G401.6 (cell line): Measurements from ENCODE around the gene SLC22A15.
"Not testable (repeated sequence)": the region's sequence is repeated elsewhere in the genome, so short reads cannot be mapped to it uniquely, and the experiment has no call there.

ENCODE experiments used
- FAIRE-seq: peaks from 2 replicates; lab custom pipeline; 2012; peaks lifted over from hg19 to GRCh38; lab: Jason Lieb, UNC

SLC22A15 gene

GRCh38 chr1:116033322-116033721 is 57.0 kb downstream of the SLC22A15 start:
- no peak for FAIRE-seq

- no peak for FAIRE-seq
Observed at GRCh38 chr1:116036255-116036654, 59.9 kb downstream of the SLC22A15 start.

- no peak for FAIRE-seq
Observed at GRCh38 chr1:116038679-116039078, 62.4 kb downstream of the SLC22A15 start.

- FAIRE-seq, result no peak
Observed at GRCh38 chr1:116044071-116044470, 67.8 kb downstream of the SLC22A15 start.

- FAIRE-seq, result not testable (repeated sequence)
Observed at GRCh38 chr1:116046933-116047332, 70.6 kb downstream of the SLC22A15 start.

GRCh38 chr1:116051896-116052295 is 75.6 kb downstream of the SLC22A15 start:
- not testable (repeated sequence) for FAIRE-seq

- no peak for FAIRE-seq
Observed at GRCh38 chr1:116062201-116062600, 85.9 kb downstream of the SLC22A15 start.

- FAIRE-seq, result no peak
Observed at GRCh38 chr1:116064616-116065015, 88.3 kb downstream of the SLC22A15 start.

GRCh38 chr1:116066868-116067565 is 90.7 kb downstream of the SLC22A15 start:
- no peak for FAIRE-seq

GRCh38 chr1:116067566-116067890 is 91.2 kb downstream of the SLC22A15 start:
- no peak for FAIRE-seq

- no peak for FAIRE-seq
Observed at GRCh38 chr1:116075575-116075974, 99.3 kb downstream of the SLC22A15 start.

- FAIRE-seq, result no peak
Observed at GRCh38 chr1:116075990-116076389, 99.7 kb downstream of the SLC22A15 start.

- FAIRE-seq, result no peak
Observed at GRCh38 chr1:116076831-116077230, 100.5 kb downstream of the SLC22A15 start.

- FAIRE-seq, result no peak
Observed at GRCh38 chr1:116078699-116079223, 102.4 kb downstream of the SLC22A15 start.

- no peak for FAIRE-seq
Observed at GRCh38 chr1:116087628-116088027, 111.3 kb downstream of the SLC22A15 start.

GRCh38 chr1:116089870-116090269 is 113.6 kb downstream of the SLC22A15 start:
- no peak for FAIRE-seq

- no peak for FAIRE-seq
Observed at GRCh38 chr1:116091083-116091482, 114.8 kb downstream of the SLC22A15 start.

GRCh38 chr1:116092752-116093489 is 116.6 kb downstream of the SLC22A15 start:
- no peak for FAIRE-seq

GRCh38 chr1:116095027-116095426 is 118.7 kb downstream of the SLC22A15 start:
- no peak for FAIRE-seq

GRCh38 chr1:116096013-116096618 is 119.8 kb downstream of the SLC22A15 start:
- no peak for FAIRE-seq

- FAIRE-seq, result no peak
Observed at GRCh38 chr1:116097626-116098025, 121.3 kb downstream of the SLC22A15 start.

- FAIRE-seq, result no peak
Observed at GRCh38 chr1:116099379-116099778, 123.1 kb downstream of the SLC22A15 start.

- FAIRE-seq, result no peak
Observed at GRCh38 chr1:116099919-116100318, 123.6 kb downstream of the SLC22A15 start.
